Measurements from ENCODE around the gene UBE2Z. TPM values are rescaled to one million over a fixed set of nuclear protein-coding genes. Genes with fewer than 3 reads are reported as not detected.

Gene UBE2Z
- total and polyA plus RNA-seq, 2 of the 13 experiments (the other 11 are each of a cell fraction or from before 2014, with no cell fraction given), result 63.2 to 122 TPM

- peak; percentile 97 for TF ChIP-seq ZNF318 (CRISPR knock-in tag; IDR thresholded peaks at IDR 0.05)
- TF ChIP-seq SOX13 (IDR thresholded peaks at IDR 0.05), result peak; percentile 40; the same call in 1 of the 2 replicates
- TF ChIP-seq SOX13 (CRISPR knock-in tag; conservative IDR thresholded peaks at IDR 0.05 in 1 of 2, IDR thresholded peaks at IDR 0.05 in 1 of 2), result peak in 1 of 2 experiments; percentile 60; a peak in 2 of 4 replicates
- TF ChIP-seq ZSCAN31 (CRISPR knock-in tag; IDR thresholded peaks at IDR 0.05; ENCODE audit: low read depth), result peak; percentile 70; the same call in 1 of the 2 replicates
- peak; percentile 91 for TF ChIP-seq SRSF1 (optimal IDR thresholded peaks at IDR 0.05; ENCODE audit: low read depth, low read length)
- TF ChIP-seq MLXIP (CRISPR knock-in tag; IDR thresholded peaks at IDR 0.05; ENCODE audit: borderline replicate concordance), result peak; percentile 51; the same call in 1 of the 2 replicates
- no peak for TF ChIP-seq HNRNPUL1 (IDR thresholded peaks at IDR 0.05; ENCODE audit: low read depth, low read length)
- no peak for TF ChIP-seq IKZF1 (IDR thresholded peaks at IDR 0.05)
- TF ChIP-seq SMAD3 (CRISPR knock-in tag; IDR thresholded peaks at IDR 0.05), result peak; percentile 72; the same call in 1 of the 2 replicates
- peak; percentile 77 for TF ChIP-seq ASH2L (IDR thresholded peaks at IDR 0.05; ENCODE audit: insufficient read length, low read depth, low read length)
- TF ChIP-seq GPBP1L1 (CRISPR knock-in tag; IDR thresholded peaks at IDR 0.05), result no peak
- no peak for TF ChIP-seq BCLAF1 (IDR thresholded peaks at IDR 0.05)
Observed at GRCh38 chr17:48908047-48908843, at the start of gene UBE2Z (continued).

Measured in HepG2 (cell line).